NCI-H446 (cell line): Measurements from ENCODE around the gene OR3A2.
"Not testable (repeated sequence)": the region's sequence is repeated elsewhere in the genome, so short reads cannot be mapped to it uniquely, and the experiment has no call there.

ENCODE experiments used
- DNase-seq, 2 experiments: peaks; one replicate each; lab custom pipeline; 2025; lab: John Stamatoyannopoulos, UW

OR3A2 gene

DNA sequence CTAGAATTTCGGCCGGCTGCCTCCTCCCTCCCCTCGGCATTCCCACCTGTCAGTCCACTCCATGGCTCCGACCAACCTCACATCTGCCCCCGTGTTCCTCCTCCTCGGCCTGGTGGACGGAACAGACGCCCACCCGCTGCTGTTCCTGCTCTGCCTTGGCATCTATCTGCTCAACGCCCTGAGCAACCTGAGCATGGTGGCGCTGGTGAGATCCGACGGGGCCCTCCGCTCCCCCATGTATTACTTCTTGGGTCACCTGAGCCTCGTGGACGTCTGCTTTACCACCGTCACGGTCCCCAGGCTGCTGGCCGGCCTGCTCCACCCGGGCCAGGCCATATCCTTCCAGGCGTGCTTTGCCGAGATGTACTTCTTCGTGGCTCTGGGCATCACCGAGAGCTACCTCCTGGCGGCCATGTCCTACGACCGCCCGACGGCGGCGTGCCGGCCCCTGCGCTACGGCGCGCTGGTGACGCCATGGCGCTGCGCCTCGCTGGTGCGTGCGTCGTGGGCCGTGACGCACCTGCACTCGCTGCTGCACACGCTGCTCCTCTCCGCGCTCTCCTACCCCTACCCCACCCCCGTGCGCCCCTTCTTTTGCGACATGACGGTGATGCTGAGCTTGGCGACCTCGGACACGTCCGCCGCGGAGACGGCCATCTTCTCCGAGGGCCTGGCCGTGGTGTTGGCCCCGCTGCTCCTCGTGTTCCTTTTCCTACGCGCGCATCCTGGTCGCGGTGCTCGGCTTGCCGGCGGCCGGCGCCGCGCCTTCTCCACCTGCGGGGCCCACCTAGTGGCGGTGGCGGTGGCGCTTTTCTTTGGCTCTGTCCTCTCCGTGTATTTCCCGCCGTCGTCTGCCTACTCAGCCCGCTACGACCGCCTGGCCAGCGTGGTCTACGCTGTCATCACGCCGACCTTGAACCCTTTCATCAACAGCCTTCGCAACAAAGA, at the start of gene OR3A2:
Gene OR3A2, minus strand, starts transcription at position 440 of the 948 bp plus-strand sequence.
- DNase-seq: no peak

DNA sequence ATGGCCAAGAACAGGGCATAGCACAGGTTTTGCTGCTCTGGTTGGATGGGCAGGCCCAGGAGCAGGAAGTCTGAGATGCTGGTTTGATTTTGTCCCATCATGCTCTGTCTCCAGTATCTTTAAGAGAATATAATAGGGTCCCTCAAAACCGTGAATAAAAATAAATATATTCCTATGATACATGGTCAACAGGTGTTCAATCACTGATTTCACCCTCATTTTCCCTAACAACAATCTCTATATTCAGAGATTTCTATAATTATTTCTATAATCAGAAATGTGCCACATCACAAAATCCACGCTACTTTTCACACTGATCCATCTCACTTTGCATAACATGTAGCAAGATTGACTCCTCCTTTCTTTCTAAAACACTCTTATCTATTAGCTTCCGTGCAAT, 47.6 kb upstream of the OR3A2 start, which contains the start of gene OR1E2:
Gene OR1E2, minus strand, starts transcription at position 101 of the 400 bp plus-strand sequence. Its CDS starts 0 bp downstream, at position 101.
- DNase-seq: no peak

- DNase-seq: not testable (repeated sequence)
Observed at GRCh38 chr17:3433215-3433614, 47.1 kb upstream of the OR3A2 start.

DNA sequence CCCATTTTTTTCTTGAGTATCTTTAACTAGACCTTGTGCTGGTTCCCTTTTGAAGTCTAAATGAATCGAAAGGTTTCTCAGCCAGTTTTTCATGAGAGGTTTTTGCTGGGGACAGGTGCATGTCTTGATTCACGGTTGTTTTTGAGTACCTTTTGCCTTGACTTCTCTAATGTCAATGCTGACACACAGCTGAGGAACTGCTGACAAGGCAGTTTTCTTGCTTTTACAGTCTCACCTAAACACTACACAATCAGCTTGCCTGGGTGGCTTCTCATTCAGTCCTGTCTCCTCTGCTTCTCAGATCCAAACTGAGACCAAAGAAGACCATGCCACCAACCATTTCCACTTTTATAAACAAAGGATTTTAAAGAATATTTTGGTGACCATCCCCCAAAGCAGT, 32.1 kb upstream of the OR3A2 start:
- no peak for DNase-seq

DNA sequence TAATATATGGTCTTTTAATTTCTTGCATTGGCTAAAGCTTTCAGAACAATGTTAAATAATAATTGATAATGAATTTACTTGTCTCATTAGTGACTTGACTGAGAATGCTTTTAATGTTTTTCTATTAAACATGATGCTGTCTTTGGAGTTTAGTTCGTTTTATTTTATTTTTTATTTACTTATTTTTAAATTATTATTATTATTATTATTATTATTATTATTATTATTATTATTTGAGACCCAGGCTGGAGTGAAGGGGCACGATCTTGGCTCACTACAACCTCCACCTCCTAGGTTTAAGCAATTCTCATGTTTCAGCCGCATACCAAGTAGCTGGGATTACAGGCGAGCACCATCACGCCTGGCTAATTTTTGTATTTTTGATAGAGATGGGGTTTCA, 29.5 kb upstream of the OR3A2 start:
- no peak for DNase-seq

GRCh38 chr17:3412216-3412615, 26.1 kb upstream of the OR3A2 start:
- DNase-seq: not testable (repeated sequence)

GRCh38 chr17:3411070-3411469, 25.0 kb upstream of the OR3A2 start, which contains the start of gene OR3A3:
TSS of gene OR3A3 (plus strand) at chr17:3411370.
- DNase-seq: no peak

DNA sequence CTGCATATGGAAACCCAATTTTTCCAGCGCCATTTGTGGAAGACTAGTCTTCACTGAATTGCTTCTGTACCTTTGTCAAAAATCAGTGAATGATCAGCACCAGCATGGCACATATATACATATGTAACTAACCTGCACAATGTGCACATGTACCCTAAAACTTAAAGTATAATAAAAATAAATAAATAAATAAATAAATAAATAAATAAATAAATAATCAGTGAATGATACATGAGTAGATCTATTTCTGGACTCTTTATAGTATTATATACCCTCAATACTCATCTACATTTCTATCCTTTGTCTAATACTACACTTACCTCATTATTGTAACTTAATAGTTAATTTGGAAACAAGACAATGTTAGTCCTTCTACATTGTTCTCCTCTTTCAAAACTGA, 17.7 kb upstream of the OR3A2 start:
- not testable (repeated sequence) for DNase-seq

DNA sequence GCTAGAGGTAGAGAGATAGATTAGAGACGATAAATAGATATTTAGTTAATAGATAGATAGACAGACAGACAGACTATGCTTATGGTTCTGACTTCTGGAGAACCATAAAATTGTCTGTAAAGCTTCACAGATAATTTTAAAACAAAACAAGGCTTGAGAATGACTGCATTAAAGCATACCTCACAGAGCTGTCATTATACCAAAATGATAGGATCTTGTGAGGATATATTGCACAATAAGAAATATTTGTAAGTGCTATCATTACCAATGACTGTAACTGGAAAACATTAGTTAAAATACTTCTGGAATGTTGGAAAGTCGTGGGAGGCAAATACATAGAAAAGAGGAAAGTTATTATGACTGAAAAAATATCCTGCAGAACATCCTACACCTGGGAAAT, 15.7 kb upstream of the OR3A2 start:
- no peak for DNase-seq

- no peak for DNase-seq
Observed at GRCh38 chr17:3400055-3400454, 13.9 kb upstream of the OR3A2 start.

- DNase-seq: no peak
Observed at GRCh38 chr17:3398310-3398709, 12.2 kb upstream of the OR3A2 start, which contains the start of gene OR1E1. TSS of gene OR1E1 (minus strand) at chr17:3398410. CDS start at chr17:3398410, 0 bp downstream.

DNA sequence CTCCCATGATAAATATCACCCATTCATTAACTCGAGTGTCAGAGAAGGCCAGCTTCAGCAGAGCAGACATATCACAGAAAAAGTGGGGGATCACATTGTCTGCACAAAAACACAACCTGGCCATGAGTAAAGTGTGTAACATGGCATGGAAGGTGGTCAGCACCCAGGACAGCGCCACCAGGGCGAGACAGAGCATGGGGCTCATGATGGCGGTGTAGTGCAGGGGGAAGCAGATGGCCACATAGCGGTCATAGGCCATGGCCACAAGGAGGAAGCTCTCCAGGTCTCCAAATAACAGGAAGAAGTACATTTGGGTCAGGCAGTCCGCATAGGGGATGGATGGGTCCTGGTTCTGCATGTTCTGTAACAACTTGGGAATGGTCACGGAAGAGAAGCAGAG, 11.7 kb upstream of the OR3A2 start:
- not testable (repeated sequence) for DNase-seq

DNA sequence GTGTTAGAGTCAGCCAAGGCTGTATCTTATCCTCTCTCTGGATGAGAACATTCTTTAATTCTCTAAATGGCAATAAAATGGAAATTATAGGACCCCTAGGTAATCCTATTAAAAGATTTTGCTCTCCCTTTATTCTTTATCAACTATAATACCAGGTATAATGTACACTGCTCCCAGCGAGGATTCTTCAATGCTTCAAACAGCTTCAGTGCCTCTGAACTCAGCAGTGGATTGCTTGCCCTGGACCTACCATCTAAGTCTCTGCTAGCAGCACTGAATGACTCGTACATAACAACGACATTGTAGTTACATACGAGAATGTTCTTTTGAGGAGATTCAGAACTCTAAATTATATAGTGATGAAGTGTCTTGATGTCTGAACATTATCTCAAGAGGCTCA, 3.7 kb upstream of the OR3A2 start:
- no peak for DNase-seq

GRCh38 chr17:3381957-3382356, 4.2 kb downstream of the OR3A2 start:
- DNase-seq: no peak

GRCh38 chr17:3378321-3378720, 7.8 kb downstream of the OR3A2 start:
- DNase-seq: no peak

GRCh38 chr17:3371167-3371566, 14.9 kb downstream of the OR3A2 start:
- DNase-seq: not testable (repeated sequence)

DNA sequence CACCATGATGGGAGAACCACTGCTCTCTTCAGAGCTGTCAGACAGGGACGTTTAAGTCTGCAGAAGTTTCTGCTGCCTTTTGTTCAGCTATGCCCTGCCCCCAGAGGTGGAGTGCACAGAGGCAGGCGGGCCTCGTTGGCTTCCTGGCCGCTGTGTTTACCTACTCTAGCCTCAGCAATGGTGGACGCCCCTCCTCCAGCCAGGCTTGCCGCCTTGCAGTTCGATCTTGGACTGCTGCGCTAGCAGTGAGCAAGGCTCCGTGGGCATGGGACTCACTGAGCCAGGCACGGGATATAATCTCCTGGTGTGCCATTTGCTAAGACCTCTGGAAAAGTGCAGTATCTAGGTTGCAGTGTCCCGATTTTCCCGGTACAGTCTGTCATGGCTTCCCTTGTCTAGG, 43.3 kb downstream of the OR3A2 start:
- not testable (repeated sequence) for DNase-seq

DNA sequence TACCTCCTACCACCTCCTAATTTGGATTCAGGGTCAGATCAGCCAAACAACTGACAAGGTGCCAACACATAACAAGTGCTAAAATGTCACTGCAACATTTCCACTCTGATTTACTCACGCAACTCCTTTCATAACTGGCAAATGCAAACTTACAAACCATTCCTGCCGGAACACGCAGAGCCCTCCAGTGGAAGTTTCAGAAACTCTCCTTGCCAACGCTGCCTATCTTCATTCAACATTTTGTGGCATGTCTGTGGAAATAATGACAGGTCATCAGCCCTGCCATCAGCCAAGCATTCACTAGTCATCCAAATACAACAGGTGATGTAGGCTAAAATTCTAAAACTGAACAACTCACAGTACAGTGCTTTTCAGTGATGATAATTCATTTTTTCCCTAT, 50.2 kb downstream of the OR3A2 start:
- no peak for DNase-seq

- no peak for DNase-seq
Observed at GRCh38 chr17:3318336-3318735, 67.8 kb downstream of the OR3A2 start.

DNA sequence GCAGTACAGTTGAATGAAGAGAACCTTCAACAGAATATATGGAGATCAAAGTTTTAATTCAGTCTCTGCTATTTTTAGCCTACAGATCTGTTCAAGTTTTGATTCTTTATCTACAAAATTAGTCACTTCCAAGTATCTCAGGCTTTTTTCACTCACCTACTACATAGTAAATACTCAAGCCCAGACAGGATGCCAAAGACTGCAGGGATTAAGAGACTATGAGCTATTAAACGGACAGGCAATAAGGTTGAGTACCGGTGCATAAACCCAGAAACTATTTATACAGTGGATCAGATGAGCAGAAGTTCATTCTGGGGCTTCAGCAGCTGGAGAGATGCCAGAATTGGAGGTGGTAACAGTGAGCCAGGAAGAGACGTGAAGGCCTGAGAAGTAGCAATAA, 69.3 kb downstream of the OR3A2 start:
- no peak for DNase-seq

DNA sequence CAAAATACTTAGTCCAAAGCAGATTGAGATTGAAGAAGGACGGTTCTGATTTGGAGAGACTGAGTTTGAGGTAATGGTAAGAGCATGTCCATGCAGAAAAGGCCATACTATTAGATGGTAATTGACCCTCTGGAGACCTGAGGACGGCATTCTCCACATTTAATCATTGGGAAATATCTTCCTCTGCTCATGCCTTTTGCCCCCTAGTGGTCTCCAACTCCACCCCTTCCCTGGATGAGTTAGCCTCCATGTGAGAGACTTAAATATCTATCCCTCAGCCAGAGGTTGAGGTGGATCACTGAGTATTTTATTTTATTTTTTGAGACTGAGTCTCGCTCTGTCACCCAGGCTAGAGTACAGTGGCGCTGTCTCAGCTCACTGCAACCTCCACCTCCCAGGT, 77.5 kb downstream of the OR3A2 start:
- no peak for DNase-seq

GRCh38 chr17:3298260-3298659, 87.8 kb downstream of the OR3A2 start, which contains the start of gene OR3A1:
TSS of gene OR3A1 (minus strand) at chr17:3298360. CDS start at chr17:3292582, 5,778 bp downstream.
- DNase-seq: no peak

- no peak for DNase-seq
Observed at GRCh38 chr17:3295632-3296031, 90.5 kb downstream of the OR3A2 start.
